ENCODE results near the gene ACOT7. TPM values are rescaled to one million over a fixed set of nuclear protein-coding genes. Genes with fewer than 3 reads are reported as not detected.
A peak's percentile ranks its signal among the peaks of the same experiment; 100 is the strongest.

Gene ACOT7
- total RNA-seq, 1 experiment from 2014 or later: 151 TPM

DNA sequence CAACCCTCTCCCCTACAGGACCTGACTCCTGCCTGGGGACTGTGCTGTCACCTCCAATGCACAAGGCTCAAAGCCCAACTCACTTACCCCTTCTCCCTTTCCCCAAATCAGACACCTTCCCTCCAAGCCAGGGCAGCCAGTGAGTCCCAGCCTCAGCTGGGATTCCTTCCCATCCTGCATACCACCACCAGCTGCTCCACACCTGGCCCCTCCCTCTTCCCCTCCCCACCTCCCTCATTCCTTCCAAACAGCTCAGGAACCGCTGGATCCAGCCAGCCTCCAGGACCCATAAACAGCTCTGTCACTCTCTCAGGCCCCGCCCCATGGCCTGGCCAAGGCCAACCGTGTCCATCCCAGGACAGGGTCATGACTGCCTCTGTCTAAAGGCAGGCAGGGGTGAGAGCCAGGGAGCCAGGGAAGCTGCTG lies 41.4 kb downstream of the ACOT7 start (continued):
- no peak for TF ChIP-seq AR (CRISPR knock-in tag; IDR thresholded peaks at IDR 0.05)

- no peak for ATAC-seq
- no peak overlapping the region for H3K4me3 Mint-ChIP-seq
- no peak for DNase-seq (ENCODE audit: low spot score)
- H3K27ac Mint-ChIP-seq: peak overlapping the region; percentile 90
- no peaks in the 10 kb centered on the region for H3K9me3 Mint-ChIP-seq
- no peaks in the 10 kb centered on the region for H3K27me3 Mint-ChIP-seq (ENCODE audit: low read depth)
- POLR2A ChIA-PET: interaction anchor here (1.4 kb wide), 1 partner anchor 43 kb away, joined by 3 read pairs; no protein-coding TSS in a partner anchor
- TF ChIP-seq EMX1 (CRISPR knock-in tag; IDR thresholded peaks at IDR 0.05) (no peak), JUN (CRISPR knock-in tag; IDR thresholded peaks at IDR 0.05) (no peak), FOXK1 (CRISPR knock-in tag; IDR thresholded peaks at IDR 0.05) (no peak), KAT7 (CRISPR knock-in tag; IDR thresholded peaks at IDR 0.05; ENCODE audit: borderline replicate concordance) (no peak), GRHL2 (CRISPR knock-in tag; IDR thresholded peaks at IDR 0.05; ENCODE audit: insufficient replicate concordance, severe bottlenecking) (no peak)
- TF ChIP-seq, protein P1, sequence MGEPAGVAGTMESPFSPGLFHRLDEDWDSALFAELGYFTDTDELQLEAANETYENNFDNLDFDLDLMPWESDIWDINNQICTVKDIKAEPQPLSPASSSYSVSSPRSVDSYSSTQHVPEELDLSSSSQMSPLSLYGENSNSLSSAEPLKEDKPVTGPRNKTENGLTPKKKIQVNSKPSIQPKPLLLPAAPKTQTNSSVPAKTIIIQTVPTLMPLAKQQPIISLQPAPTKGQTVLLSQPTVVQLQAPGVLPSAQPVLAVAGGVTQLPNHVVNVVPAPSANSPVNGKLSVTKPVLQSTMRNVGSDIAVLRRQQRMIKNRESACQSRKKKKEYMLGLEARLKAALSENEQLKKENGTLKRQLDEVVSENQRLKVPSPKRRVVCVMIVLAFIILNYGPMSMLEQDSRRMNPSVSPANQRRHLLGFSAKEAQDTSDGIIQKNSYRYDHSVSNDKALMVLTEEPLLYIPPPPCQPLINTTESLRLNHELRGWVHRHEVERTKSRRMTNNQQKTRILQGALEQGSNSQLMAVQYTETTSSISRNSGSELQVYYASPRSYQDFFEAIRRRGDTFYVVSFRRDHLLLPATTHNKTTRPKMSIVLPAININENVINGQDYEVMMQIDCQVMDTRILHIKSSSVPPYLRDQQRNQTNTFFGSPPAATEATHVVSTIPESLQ (CRISPR knock-in tag; IDR thresholded peaks at IDR 0.05): no peak
- peaks cover 24% of the 10 kb centered on the region for H3K4me1 Mint-ChIP-seq
- CTCF ChIA-PET: interaction anchor here (0.6 to 4.2 kb wide), 17 partner anchors 11 to 310 kb away, joined by 3 to 38 read pairs (median 4); no protein-coding TSS in a partner anchor
- peaks cover 3% of the 10 kb centered on the region; the same call in 1 of the 2 replicates for H3K36me3 Mint-ChIP-seq
Measured at GRCh38 chr1:6351480-6352137, 42.0 kb downstream of the ACOT7 start.

- DNase-seq (ENCODE audit: low spot score): no peak
- H3K9me3 Mint-ChIP-seq: no peaks in the 10 kb centered on the region
- peak overlapping the region; percentile 68; the same call in 1 of the 2 replicates for H3K27ac Mint-ChIP-seq
- TF ChIP-seq, protein P2, sequence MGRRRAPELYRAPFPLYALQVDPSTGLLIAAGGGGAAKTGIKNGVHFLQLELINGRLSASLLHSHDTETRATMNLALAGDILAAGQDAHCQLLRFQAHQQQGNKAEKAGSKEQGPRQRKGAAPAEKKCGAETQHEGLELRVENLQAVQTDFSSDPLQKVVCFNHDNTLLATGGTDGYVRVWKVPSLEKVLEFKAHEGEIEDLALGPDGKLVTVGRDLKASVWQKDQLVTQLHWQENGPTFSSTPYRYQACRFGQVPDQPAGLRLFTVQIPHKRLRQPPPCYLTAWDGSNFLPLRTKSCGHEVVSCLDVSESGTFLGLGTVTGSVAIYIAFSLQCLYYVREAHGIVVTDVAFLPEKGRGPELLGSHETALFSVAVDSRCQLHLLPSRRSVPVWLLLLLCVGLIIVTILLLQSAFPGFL (CRISPR knock-in tag; IDR thresholded peaks at IDR 0.05; ENCODE audit: borderline replicate concordance): no peak
- TF ChIP-seq TP53 (CRISPR knock-in tag; IDR thresholded peaks at IDR 0.05): no peak
- no peak for TF ChIP-seq ZNF121 (CRISPR knock-in tag; IDR thresholded peaks at IDR 0.05)
- TF ChIP-seq, protein P3, sequence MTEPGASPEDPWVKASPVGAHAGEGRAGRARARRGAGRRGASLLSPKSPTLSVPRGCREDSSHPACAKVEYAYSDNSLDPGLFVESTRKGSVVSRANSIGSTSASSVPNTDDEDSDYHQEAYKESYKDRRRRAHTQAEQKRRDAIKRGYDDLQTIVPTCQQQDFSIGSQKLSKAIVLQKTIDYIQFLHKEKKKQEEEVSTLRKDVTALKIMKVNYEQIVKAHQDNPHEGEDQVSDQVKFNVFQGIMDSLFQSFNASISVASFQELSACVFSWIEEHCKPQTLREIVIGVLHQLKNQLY (CRISPR knock-in tag; IDR thresholded peaks at IDR 0.05): no peak
- no peak for TF ChIP-seq HMGA2 (CRISPR knock-in tag; IDR thresholded peaks at IDR 0.05)
- no peaks in the 10 kb centered on the region for H3K27me3 Mint-ChIP-seq (ENCODE audit: low read depth)
- ATAC-seq: no peak
- ChIA-PET CTCF (interaction anchor here (0.6 to 4.2 kb wide), 4 partner anchors 54 to 146 kb away, joined by 3 to 38 read pairs (median 4); no protein-coding TSS in a partner anchor), POLR2A (no interaction called here)
- peaks cover 3% of the 10 kb centered on the region; the same call in 1 of the 2 replicates for H3K36me3 Mint-ChIP-seq
- peaks cover 27% of the 10 kb centered on the region for H3K4me1 Mint-ChIP-seq
- no peak overlapping the region for H3K4me3 Mint-ChIP-seq
Measured at GRCh38 chr1:6350416-6351088, 43.0 kb downstream of the ACOT7 start.
